H9 (cell line): ENCODE results near the gene WIZ. TPM values are rescaled to one million over a fixed set of nuclear protein-coding genes. Genes with fewer than 3 reads are reported as not detected.

Experiments
- DNase-seq: peaks from one replicate; pipeline ENCODE4 v3.0.0-alpha.2; 2017
- H2AFZ ChIP-seq: one replicate; pipeline ENCODE4 v1.6.1; 2013; ENCODE audit warnings: mild to moderate bottlenecking, low read length, control low read depth, moderate library complexity
- H2AK5ac ChIP-seq: 2 replicates; pipeline ENCODE4 v1.6.1; 2013; ENCODE audit warnings: low read length, control low read depth, mixed read lengths; ENCODE audit not compliant: insufficient read length
- H2BK120ac ChIP-seq: one replicate; pipeline ENCODE4 v1.6.1; 2013; ENCODE audit warnings: low read depth, mild to moderate bottlenecking, low read length, control low read depth, inconsistent platforms; ENCODE audit not compliant: poor library complexity, severe bottlenecking
- H2BK12ac ChIP-seq: 2 replicates; pipeline ENCODE4 v1.6.1; 2013; ENCODE audit warnings: low read length, control low read depth, mixed read lengths, low read depth; ENCODE audit not compliant: insufficient read length
- H2BK15ac ChIP-seq: 2 replicates; pipeline ENCODE4 v1.6.1; 2013; ENCODE audit warnings: low read depth, low read length, control low read depth
- H2BK20ac ChIP-seq: one replicate; pipeline ENCODE4 v1.6.1; 2013; ENCODE audit warnings: low read depth, mild to moderate bottlenecking, low read length, control low read depth, inconsistent platforms; ENCODE audit not compliant: poor library complexity, severe bottlenecking
- H2BK5ac ChIP-seq: 2 replicates; pipeline ENCODE4 v1.6.1; 2013; ENCODE audit warnings: low read length, control low read depth, mixed read lengths; ENCODE audit not compliant: insufficient read length
- H3K14ac ChIP-seq: 2 replicates; pipeline ENCODE4 v1.6.1; 2013; ENCODE audit warnings: low read length, control low read depth; ENCODE audit not compliant: insufficient read depth
- H3K18ac ChIP-seq: 2 replicates; pipeline ENCODE4 v1.6.1; 2013; ENCODE audit warnings: low read depth, mild to moderate bottlenecking, mixed read lengths, low read length, control low read depth; ENCODE audit not compliant: insufficient read length
- H3K23ac ChIP-seq: 2 replicates; pipeline ENCODE4 v1.6.1; 2013; ENCODE audit warnings: low read length, control low read depth, mixed read lengths, low read depth; ENCODE audit not compliant: insufficient read length
- H3K23me2 ChIP-seq: 2 replicates; pipeline ENCODE4 v1.6.1; 2013; ENCODE audit warnings: low read depth, mild to moderate bottlenecking, mixed read lengths, low read length, control low read depth; ENCODE audit not compliant: insufficient read length, poor library complexity, severe bottlenecking
- H3K27ac ChIP-seq: 2 replicates; pipeline ENCODE4 v1.5.1; 2013; ENCODE audit warnings: low read length, control low read depth, mixed read lengths, low read depth; ENCODE audit not compliant: insufficient read length
- H3K27me3 ChIP-seq: 2 replicates; pipeline ENCODE4 v1.6.1; 2013; ENCODE audit warnings: low read length, control low read depth, inconsistent platforms; ENCODE audit not compliant: insufficient read depth
- H3K4ac ChIP-seq: 2 replicates; pipeline ENCODE4 v1.6.1; 2013; ENCODE audit warnings: low read depth, mild to moderate bottlenecking, control low read depth, inconsistent platforms, low read length, moderate library complexity
- H3K4me1 ChIP-seq: 2 replicates; pipeline ENCODE4 v1.6.1; 2013; ENCODE audit warnings: low read length, control low read depth, inconsistent platforms; ENCODE audit not compliant: insufficient read depth
- H3K4me2 ChIP-seq: 2 replicates; pipeline ENCODE4 v1.6.1; 2013; ENCODE audit warnings: low read length, control low read depth, mixed read lengths; ENCODE audit not compliant: insufficient read length, insufficient read depth
- H3K56ac ChIP-seq: 2 replicates; pipeline ENCODE4 v1.6.1; 2013; ENCODE audit warnings: low read depth, mild to moderate bottlenecking, mixed read lengths, low read length, control low read depth; ENCODE audit not compliant: insufficient read length
- H3K79me1 ChIP-seq: 2 replicates; pipeline ENCODE4 v1.6.1; 2013; ENCODE audit warnings: low read depth, mild to moderate bottlenecking, moderate library complexity, low read length, control low read depth, inconsistent platforms; ENCODE audit not compliant: insufficient read depth, poor library complexity, severe bottlenecking
- H3K79me2 ChIP-seq: 2 replicates; pipeline ENCODE4 v1.6.1; 2013; ENCODE audit warnings: low read length, control low read depth, inconsistent platforms; ENCODE audit not compliant: insufficient read depth
- H3K9ac ChIP-seq: 2 replicates; pipeline ENCODE4 v1.6.1; 2013; ENCODE audit warnings: low read length, control low read depth, mixed read lengths; ENCODE audit not compliant: insufficient read length; ENCODE audit errors: extremely low read depth
- H3K9me3 ChIP-seq: one replicate; pipeline ENCODE4 v1.6.1; 2013; ENCODE audit warnings: low read depth, low read length, inconsistent platforms; ENCODE audit not compliant: control insufficient read depth
- H3T11ph ChIP-seq: one replicate; pipeline ENCODE4 v1.6.1; 2013; ENCODE audit warnings: mild to moderate bottlenecking, low read length, control low read depth, inconsistent platforms
- H4K20me1 ChIP-seq: one replicate; pipeline ENCODE4 v1.6.1; 2013; ENCODE audit not compliant: control insufficient read depth, insufficient read length, insufficient read depth
- H4K5ac ChIP-seq: 2 replicates; pipeline ENCODE4 v1.6.1; 2013; ENCODE audit warnings: low read depth, mild to moderate bottlenecking, mixed read lengths, low read length, control low read depth; ENCODE audit not compliant: insufficient read length
- H4K8ac ChIP-seq: replicated peaks from 2 replicates; pipeline ENCODE4 v1.6.1; 2013; ENCODE audit warnings: low read length, control low read depth, mixed read lengths, low read depth; ENCODE audit not compliant: insufficient read length
- H4K91ac ChIP-seq: 2 replicates; pipeline ENCODE4 v1.6.1; 2013; ENCODE audit warnings: low read depth, mild to moderate bottlenecking, moderate library complexity, mixed read lengths, low read length, control low read depth; ENCODE audit not compliant: insufficient read length
- H3K27ac Mint-ChIP-seq, 3 experiments: 2 replicates in 2 of 3; 3 replicates in 1 of 3; pipeline ENCODE4 v1.8.0; 2020 to 2021; ENCODE audit warnings: mixed read lengths in 3 of 3, mild to moderate bottlenecking in 1 of 3, moderate library complexity in 1 of 3
- H3K27me3 Mint-ChIP-seq: 2 replicates; pipeline ENCODE4 v1.8.0; 2021; ENCODE audit warnings: low read depth, mild to moderate bottlenecking, moderate library complexity, mixed read lengths
- H3K36me3 Mint-ChIP-seq, 3 experiments: 2 replicates in 2 of 3; 3 replicates in 1 of 3; pipeline ENCODE4 v1.8.0; 2020 to 2021; ENCODE audit warnings: low read depth in 3 of 3, mixed read lengths in 3 of 3; ENCODE audit not compliant: insufficient read depth in 1 of 3
- H3K4me1 Mint-ChIP-seq, 2 experiments: 2 replicates each; pipeline ENCODE4 v1.8.0; 2020; ENCODE audit warnings: mixed read lengths in 2 of 2
- H3K4me3 Mint-ChIP-seq, 2 experiments: 2 replicates in 1 of 2; 3 replicates in 1 of 2; pipeline ENCODE4 v1.8.0; 2020 to 2021; ENCODE audit warnings: mild to moderate bottlenecking in 2 of 2, mixed read lengths in 2 of 2, moderate library complexity in 1 of 2
- H3K9me3 Mint-ChIP-seq, 2 experiments: 2 replicates in 1 of 2; 3 replicates in 1 of 2; pipeline ENCODE4 v1.8.0; 2020; ENCODE audit warnings: mild to moderate bottlenecking in 2 of 2, mixed read lengths in 2 of 2, moderate library complexity in 1 of 2
- WGBS: extraction: QIAGEN DNeasy Blood & Tissue Kit; methylation state at CpG from one replicate; pipeline ENCODE4 v1.1.7; 2013; ENCODE audit warnings: missing lambda C conversion rate, low lambda C conversion rate, mixed read lengths; ENCODE audit not compliant: insufficient read length; ENCODE audit errors: extremely low coverage; 5-methylcytosine and 5-hydroxymethylcytosine counted together
- total RNA-seq: library from RNA; stranded (reverse); gene quantifications from 2 replicates; pipeline ENCODE4 v1.2.1, GENCODE V29; 2021
- TF ChIP-seq, protein P1 (sequence below): fragments of 200-600 bp; sonication (generic); conservative IDR thresholded peaks from 3 replicates; pipeline ENCODE4 v1.8.0; 2021; ENCODE audit warnings: antibody characterized with exemption, mild to moderate bottlenecking

Gene WIZ
- total RNA-seq, 1 experiment from 2014 or later = 33.3 TPM

DNA sequence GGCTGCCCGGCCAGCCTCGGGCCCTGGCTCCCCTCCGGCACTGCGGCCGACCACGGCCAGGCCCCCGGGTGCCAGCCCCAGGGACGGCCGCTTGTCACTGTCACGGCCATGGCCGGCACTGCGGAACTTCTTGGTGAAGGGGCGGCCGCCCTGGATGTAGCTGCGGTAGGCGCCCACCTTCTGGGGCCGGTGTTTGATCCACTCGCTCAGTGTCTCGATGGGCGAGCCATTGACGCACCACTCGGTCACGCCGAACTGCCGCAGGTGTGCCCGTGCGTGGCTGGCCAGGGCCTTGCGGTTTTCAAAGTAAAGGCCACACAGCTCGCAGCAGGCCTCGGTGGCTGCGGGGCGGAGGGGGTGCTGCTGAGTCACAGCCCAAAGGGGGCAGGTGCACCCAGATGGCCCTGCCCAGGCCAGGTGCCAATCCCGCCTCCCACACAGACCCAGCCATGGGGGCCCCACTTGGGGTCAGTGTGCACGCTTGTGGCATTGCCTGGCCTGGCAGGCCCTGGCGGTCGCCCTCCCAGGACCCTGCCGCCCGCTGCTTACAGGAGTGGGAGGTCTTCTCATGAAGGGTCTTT is 25.0 kb downstream of the WIZ start:
- Histone ChIP-seq H3K79me1 (peaks cover 6% of the 10 kb centered on the region), H2BK12ac (no peak overlapping the region), H2BK15ac (no peak overlapping the region), H3K23me2 (no peaks in the 10 kb centered on the region), H2BK20ac (no peak overlapping the region), H4K91ac (no peak overlapping the region), H3K23ac (no peak overlapping the region), H3K4me2 (no peak overlapping the region), H3K79me2 (no peaks in the 10 kb centered on the region), H3K27ac (no peak overlapping the region), H2AFZ (no peak overlapping the region), H2BK120ac (no peak overlapping the region), H2BK5ac (no peak overlapping the region), H3K18ac (no peak overlapping the region), H4K5ac (no peak overlapping the region), H3K9me3 (no peaks in the 10 kb centered on the region), H4K20me1 (no peaks in the 10 kb centered on the region), H3K4me1 (no peaks in the 10 kb centered on the region), H3K14ac (no peak overlapping the region), H3T11ph (no peak overlapping the region), H3K56ac (no peak overlapping the region), H3K27me3 (no peaks in the 10 kb centered on the region), H3K4ac (no peak overlapping the region), H4K8ac (no peak overlapping the region), H3K9ac (no peak overlapping the region), H2AK5ac (no peak overlapping the region)
- Mint-ChIP-seq H3K4me3 (no peak overlapping the region), H3K9me3 (peaks cover 0 to 3% of the 10 kb centered on the region in 2 experiments; a peak in 2 of 5 replicates), H3K27ac (no peak overlapping the region), H3K4me1 (no peaks in the 10 kb centered on the region), H3K36me3 (peaks cover 34 to 49% (median 46%) of the 10 kb centered on the region in 3 experiments), H3K27me3 (no peaks in the 10 kb centered on the region)
- no CpG with 5 or more reads among the region's 38 CpGs for WGBS
- DNase-seq = no peak
- TF ChIP-seq, protein P1, sequence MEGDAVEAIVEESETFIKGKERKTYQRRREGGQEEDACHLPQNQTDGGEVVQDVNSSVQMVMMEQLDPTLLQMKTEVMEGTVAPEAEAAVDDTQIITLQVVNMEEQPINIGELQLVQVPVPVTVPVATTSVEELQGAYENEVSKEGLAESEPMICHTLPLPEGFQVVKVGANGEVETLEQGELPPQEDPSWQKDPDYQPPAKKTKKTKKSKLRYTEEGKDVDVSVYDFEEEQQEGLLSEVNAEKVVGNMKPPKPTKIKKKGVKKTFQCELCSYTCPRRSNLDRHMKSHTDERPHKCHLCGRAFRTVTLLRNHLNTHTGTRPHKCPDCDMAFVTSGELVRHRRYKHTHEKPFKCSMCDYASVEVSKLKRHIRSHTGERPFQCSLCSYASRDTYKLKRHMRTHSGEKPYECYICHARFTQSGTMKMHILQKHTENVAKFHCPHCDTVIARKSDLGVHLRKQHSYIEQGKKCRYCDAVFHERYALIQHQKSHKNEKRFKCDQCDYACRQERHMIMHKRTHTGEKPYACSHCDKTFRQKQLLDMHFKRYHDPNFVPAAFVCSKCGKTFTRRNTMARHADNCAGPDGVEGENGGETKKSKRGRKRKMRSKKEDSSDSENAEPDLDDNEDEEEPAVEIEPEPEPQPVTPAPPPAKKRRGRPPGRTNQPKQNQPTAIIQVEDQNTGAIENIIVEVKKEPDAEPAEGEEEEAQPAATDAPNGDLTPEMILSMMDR = no peak
